ENCODE results near the gene TOR3A. TPM values are rescaled to one million over a fixed set of nuclear protein-coding genes. Genes with fewer than 3 reads are reported as not detected.
A peak's percentile ranks its signal among the peaks of the same experiment; 100 is the strongest.

The TOR3A gene
- total and polyA plus RNA-seq, 10 of the 15 experiments (the other 5 are each of a cell fraction or from before 2014, with no cell fraction given), result 8.6 to 87.9 (median 46.3) TPM

- TF ChIP-seq, protein P1, sequence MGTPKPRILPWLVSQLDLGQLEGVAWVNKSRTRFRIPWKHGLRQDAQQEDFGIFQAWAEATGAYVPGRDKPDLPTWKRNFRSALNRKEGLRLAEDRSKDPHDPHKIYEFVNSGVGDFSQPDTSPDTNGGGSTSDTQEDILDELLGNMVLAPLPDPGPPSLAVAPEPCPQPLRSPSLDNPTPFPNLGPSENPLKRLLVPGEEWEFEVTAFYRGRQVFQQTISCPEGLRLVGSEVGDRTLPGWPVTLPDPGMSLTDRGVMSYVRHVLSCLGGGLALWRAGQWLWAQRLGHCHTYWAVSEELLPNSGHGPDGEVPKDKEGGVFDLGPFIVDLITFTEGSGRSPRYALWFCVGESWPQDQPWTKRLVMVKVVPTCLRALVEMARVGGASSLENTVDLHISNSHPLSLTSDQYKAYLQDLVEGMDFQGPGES (IDR thresholded peaks at IDR 0.05), result no peak
- TF ChIP-seq KLF5 (IDR thresholded peaks at IDR 0.05; ENCODE audit: partially characterized antibody) (no peak), JUND (IDR thresholded peaks at IDR 0.05; ENCODE audit: low read depth, low read length) (no peak), FOXK2 (IDR thresholded peaks at IDR 0.05) (no peak), MEF2B (IDR thresholded peaks at IDR 0.05; ENCODE audit: partially characterized antibody, poor library complexity, severe bottlenecking) (peak; percentile 57), NRF1 (conservative IDR thresholded peaks at IDR 0.05; ENCODE audit: low read depth, low read length) (peak; percentile 20; the same call in 1 of the 2 replicates), BRCA1 (IDR thresholded peaks at IDR 0.05; ENCODE audit: low read depth, low read length) (no peak), ZNF24 (IDR thresholded peaks at IDR 0.05) (no peak), DPF2 (IDR thresholded peaks at IDR 0.05) (peak; percentile 59), USF1 (IDR thresholded peaks at IDR 0.05; ENCODE audit: borderline replicate concordance, extremely low read length, insufficient read depth, low read depth, low read length) (peak; percentile 93), SP1 (IDR thresholded peaks at IDR 0.05; ENCODE audit: low read depth, low read length) (peak; percentile 78), CEBPZ (IDR thresholded peaks at IDR 0.05; ENCODE audit: low read depth, low read length) (no peak), NR2C2 (IDR thresholded peaks at IDR 0.05; ENCODE audit: borderline replicate concordance, control insufficient read depth, insufficient read length, low read depth) (no peak), E2F4 (IDR thresholded peaks at IDR 0.05; ENCODE audit: low read depth, low read length) (peak; percentile 62; the same call in 1 of the 2 replicates), HDAC6 (IDR thresholded peaks at IDR 0.05; ENCODE audit: unreplicated experiment) (no peak)
- TF ChIP-seq, protein P2, sequence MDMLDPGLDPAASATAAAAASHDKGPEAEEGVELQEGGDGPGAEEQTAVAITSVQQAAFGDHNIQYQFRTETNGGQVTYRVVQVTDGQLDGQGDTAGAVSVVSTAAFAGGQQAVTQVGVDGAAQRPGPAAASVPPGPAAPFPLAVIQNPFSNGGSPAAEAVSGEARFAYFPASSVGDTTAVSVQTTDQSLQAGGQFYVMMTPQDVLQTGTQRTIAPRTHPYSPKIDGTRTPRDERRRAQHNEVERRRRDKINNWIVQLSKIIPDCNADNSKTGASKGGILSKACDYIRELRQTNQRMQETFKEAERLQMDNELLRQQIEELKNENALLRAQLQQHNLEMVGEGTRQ (IDR thresholded peaks at IDR 0.05; ENCODE audit: borderline replicate concordance, low read depth, low read length), result peak; percentile 84
- TF ChIP-seq, protein P3, sequence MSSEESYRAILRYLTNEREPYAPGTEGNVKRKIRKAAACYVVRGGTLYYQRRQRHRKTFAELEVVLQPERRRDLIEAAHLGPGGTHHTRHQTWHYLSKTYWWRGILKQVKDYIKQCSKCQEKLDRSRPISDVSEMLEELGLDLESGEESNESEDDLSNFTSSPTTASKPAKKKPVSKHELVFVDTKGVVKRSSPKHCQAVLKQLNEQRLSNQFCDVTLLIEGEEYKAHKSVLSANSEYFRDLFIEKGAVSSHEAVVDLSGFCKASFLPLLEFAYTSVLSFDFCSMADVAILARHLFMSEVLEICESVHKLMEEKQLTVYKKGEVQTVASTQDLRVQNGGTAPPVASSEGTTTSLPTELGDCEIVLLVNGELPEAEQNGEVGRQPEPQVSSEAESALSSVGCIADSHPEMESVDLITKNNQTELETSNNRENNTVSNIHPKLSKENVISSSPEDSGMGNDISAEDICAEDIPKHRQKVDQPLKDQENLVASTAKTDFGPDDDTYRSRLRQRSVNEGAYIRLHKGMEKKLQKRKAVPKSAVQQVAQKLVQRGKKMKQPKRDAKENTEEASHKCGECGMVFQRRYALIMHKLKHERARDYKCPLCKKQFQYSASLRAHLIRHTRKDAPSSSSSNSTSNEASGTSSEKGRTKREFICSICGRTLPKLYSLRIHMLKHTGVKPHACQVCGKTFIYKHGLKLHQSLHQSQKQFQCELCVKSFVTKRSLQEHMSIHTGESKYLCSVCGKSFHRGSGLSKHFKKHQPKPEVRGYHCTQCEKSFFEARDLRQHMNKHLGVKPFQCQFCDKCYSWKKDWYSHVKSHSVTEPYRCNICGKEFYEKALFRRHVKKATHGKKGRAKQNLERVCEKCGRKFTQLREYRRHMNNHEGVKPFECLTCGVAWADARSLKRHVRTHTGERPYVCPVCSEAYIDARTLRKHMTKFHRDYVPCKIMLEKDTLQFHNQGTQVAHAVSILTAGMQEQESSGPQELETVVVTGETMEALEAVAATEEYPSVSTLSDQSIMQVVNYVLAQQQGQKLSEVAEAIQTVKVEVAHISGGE (CRISPR knock-in tag; IDR thresholded peaks at IDR 0.05), result no peak
Measured at GRCh38 chr1:179081687-179082332, at the start of gene TOR3A (continued).
